Measurements from ENCODE around the gene SCN4B.
A peak's percentile ranks its signal among the peaks of the same experiment; 100 is the strongest.
"Not testable (repeated sequence)": the region's sequence is repeated elsewhere in the genome, so short reads cannot be mapped to it uniquely, and the experiment has no call there.

SCN4B gene, protein sequence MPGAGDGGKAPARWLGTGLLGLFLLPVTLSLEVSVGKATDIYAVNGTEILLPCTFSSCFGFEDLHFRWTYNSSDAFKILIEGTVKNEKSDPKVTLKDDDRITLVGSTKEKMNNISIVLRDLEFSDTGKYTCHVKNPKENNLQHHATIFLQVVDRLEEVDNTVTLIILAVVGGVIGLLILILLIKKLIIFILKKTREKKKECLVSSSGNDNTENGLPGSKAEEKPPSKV

DNA sequence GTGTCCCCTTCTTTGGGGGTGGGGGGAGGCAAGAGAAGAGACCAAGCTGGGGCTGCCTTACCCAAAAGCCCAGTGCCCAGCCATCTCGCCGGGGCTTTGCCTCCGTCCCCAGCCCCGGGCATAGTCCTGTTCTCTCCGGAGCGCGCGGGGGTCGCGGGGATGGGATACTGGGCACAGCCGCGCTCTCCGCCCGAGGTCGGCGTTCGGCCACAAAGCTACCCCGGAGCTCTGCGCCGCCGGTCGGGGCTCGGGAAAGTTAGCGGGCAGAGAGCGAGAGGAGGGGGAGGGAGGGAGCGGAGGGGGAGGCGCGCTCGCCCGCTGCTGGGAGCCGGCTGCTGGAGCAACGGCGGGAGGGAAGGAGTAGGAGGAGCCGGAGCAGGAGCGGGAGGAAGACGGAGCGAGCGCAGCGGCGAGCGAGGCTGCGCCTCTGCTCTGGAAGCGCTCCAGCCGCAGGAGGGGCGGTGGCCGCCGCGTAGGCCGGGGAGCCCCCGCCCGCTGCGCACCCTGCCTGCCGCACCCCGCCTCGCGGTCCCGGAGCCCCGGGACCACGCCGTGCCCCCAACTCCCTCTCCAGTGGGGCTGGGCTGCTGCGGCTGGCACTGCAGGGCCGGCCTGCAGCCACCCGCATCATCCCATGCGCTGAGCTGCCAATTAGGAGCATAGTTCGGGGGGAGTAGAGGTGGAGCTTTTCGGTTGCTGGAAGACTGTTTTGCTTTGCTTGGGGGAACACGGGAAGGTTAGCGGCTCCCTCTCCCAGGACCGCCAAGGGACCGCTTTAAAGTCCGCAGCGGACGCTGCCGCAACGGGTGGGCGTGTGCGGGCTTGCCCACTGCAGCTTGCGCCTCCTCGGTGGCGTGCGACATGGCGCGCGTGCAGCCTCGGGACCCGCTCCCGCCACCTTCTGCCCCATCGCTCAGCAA, at the start of gene SCN4B:
Gene SCN4B (minus strand): TSS at position 272 of the 920 bp plus-strand sequence. CDS start 150 bp downstream, at position 122.
- peak in 1 of 2 donors; percentile 16 for ATAC-seq

GRCh38 chr11:118201966-118202365, 49.3 kb upstream of the SCN4B start:
- no peak for ATAC-seq

DNA sequence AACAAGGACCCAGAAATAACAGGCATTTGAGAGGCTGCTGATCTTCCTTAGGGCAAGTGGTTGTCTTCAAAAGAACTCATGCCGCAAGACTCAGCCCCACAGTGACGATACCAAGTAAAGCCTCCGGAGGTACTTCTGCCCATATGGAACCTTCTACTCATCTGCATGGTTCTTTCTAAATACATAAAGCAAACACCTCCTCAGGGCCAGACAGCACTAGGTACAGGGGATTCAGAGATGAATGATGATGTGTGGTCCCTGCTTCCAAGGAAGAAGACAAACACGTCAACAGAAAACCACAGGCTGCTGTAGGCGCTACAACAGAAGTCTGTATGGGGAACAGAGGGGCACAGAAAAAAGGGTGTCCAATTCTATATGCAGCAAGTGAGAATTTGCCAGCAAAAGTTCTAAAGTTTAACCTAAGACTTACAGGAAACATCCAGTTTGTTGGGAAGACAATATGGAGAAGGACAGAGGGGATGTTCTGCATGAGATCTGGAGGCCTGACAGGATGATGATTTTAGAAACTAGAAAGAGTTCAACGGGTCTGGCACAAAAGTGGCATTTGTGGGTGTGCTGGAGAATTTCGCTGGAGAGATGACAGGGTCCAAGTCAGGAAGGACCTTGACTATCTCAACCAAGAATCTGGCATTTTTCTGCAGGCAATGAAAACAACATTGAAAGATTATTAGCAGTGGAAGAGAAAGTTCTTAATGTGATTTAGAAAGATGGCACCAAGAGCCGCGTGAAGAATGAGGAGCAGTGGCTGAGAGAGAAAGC, 48.5 kb upstream of the SCN4B start:
- ATAC-seq = peak; percentile 50 to 69

DNA sequence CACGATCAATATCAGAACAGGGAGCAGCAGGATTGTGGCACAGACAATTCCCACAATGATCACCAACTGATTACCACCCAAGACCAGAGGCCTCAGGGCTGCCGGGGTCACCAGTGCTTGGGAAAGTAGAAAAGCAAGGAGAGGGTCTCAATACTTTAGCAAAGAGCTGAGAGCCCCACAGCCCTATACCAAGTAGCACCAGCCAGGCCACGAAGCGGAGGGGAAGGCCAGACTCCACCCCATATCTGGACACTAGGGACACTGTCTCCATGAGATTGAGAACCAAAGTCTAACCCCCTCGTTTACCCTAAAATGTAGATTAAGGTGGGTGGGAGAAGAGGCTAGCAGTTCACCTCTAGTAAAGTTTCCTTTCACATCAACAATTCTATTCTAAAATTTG, 47.9 kb upstream of the SCN4B start:
- no peak for ATAC-seq

DNA sequence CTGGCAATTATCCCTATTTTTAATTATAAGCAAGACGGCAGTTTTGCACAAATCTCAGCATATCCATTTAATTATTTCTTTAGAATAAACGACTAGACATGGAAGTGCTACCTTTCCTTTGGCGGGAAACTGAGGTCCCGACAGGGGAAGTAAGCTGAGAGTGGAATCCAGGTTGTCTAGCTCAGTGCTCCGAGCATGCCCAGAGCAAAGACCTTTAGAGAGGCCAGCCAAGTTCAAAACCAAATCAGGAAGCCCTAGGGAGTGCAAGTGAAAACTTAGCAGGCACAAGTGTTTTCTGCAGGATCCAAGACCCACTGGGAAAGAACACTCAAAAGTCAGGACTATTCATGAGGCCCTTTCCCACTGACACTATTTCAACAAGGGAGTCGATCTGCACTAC, 46.5 kb upstream of the SCN4B start:
- no peak for ATAC-seq

DNA sequence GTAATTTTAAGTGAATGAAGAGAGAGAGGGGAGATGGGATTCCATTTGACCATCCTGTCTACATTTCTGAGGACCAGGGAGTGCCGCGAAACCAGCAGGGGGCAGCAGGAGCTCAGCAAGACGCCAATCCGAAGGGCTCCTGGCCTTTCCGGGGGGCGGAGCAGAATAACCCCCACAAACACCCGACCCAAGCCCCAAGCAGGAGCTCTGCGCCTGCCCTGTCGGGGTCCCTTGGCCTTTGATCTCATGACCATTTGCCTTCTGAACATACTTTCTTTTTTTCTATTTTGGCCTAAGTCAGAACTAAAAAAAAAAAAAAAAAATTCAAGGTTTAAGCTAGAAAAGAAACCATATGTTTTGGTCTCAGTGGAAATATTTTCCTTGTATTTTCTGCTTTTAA, 45.7 kb upstream of the SCN4B start:
- ATAC-seq = peak; percentile 83 to 84

- no peak for ATAC-seq
Measured at GRCh38 chr11:118194835-118195627, 42.4 kb upstream of the SCN4B start.

DNA sequence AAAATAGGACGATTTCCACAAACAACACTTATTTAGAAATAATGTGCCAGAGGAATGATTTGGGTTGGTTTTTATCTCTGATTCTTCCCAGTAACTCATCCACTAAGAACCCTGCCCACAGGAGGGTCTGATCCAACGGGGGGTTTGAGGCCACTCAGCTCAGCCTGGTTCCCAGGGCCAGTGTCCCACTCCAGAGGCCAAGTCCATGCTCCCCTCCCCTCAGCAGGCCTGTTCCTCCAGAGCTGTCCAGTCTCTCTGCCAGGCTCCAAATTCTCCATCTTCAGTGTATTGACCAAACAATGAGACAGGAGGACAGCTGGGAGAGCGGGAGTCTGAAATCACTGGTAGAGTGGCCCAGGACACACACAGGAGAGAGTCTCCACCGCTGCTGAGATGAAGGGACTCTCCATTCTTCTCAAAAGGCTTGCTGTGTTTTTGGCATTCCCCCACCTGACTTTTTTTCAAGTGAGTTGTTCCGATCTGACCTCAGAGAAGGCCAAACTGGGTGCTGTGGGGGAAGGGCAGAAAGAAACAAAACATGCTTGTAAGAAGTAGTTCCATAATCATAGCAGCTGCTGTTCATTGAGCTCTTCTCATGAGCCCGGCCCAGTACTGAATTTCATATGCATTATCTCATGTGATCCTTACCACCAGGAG, 41.4 kb upstream of the SCN4B start:
- ATAC-seq = no peak

DNA sequence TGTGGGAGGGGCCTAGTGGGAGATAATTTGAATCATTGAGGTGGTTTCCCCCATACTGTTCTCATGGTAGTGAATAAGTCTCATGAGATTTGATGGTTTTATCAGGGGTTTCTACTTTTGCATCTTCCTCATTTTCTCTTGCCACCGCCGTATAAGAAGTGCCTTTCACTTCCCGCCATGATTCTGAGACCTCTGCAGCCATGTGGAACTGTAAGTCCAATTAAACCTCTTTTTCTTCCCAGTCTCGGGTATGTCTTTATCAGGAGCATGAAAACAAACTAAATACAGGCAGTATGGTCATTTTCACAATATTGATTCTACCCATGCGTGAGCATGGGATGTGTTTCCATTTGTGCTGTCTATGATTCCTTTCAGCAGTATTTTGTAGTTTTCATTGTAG, 40.2 kb upstream of the SCN4B start:
- ATAC-seq = not testable (repeated sequence)

GRCh38 chr11:118190942-118191506, 38.4 kb upstream of the SCN4B start:
- ATAC-seq = not testable (repeated sequence)

- no peak for ATAC-seq
Measured at GRCh38 chr11:118186346-118187107, 33.9 kb upstream of the SCN4B start.

DNA sequence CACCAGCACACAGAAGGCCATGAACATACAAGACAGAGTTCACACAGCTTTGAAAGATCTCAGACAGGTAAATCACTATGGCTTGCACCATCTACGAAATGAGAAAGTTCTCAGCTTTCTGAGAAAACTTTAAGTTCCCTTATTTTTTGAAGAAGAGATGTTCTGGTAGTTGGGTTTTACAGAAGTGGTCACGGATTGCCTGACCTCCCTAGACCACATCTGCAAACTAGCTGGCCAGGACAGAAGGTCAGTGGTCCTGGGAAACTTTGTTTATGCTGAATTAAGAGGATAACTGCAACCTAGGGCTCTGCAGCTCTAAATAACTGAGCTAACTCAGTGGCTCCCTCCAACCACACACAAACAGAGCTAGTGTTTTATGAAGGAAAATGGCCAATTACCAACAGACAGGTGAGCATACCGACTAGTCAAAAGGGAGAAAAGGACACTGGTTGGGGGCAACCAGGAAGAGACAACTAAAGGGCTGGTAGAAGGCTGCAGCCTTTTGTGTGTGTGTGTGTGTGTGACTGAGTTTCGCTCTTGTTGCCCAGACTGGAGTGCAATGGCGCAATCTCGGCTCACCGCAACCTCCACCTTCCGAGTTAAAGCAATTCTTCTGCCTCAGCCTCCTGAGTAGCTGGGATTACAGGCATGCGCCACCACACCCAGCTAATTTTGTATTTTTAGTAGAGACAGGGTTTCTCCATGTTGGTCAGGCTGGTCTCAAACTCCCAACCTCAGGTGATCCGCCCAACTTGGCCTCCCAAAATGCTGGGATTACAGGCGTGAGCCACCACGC, 32.4 kb upstream of the SCN4B start:
- ATAC-seq = no peak

DNA sequence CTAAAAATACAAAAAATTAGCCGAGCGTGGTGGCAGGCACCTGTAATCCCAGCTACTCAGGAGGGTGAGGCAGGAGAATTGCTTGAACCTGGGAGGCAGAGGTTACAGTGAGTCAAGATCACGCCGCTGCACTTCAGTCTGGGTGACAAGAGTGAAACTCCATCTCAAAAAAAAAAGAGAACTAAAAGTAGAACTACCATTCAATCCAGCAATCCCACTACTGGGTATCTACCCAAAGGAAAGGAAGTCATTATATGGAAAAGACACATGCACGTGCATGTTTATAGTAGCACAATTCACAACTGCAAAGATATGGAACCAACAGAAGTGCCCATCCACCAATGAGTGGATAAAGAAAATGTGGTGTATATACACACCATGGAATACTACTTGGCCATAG, 31.1 kb upstream of the SCN4B start:
- ATAC-seq = not testable (repeated sequence)

DNA sequence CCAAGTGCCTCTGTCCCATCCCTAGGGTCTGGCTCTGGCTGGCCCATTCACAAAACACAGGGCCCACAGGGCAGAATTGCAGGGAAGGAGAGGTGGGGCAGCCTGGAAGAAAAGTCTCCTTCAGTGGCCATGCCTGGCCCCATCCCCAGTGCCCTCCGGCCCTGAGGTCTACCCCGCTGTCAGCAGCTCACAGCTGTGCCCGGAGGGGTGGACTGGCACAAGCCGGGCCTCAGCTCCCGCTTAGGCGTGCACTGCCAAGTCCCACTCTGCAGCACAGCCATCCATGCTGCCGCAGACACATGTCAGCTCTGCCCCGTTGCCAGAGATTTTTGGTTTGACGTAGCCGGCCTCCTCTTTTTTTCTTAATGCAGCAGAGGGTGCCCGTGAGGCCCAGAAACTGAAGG, 27.7 kb upstream of the SCN4B start:
- no peak for ATAC-seq

GRCh38 chr11:118176778-118177134, 24.1 kb upstream of the SCN4B start:
- ATAC-seq = no peak

DNA sequence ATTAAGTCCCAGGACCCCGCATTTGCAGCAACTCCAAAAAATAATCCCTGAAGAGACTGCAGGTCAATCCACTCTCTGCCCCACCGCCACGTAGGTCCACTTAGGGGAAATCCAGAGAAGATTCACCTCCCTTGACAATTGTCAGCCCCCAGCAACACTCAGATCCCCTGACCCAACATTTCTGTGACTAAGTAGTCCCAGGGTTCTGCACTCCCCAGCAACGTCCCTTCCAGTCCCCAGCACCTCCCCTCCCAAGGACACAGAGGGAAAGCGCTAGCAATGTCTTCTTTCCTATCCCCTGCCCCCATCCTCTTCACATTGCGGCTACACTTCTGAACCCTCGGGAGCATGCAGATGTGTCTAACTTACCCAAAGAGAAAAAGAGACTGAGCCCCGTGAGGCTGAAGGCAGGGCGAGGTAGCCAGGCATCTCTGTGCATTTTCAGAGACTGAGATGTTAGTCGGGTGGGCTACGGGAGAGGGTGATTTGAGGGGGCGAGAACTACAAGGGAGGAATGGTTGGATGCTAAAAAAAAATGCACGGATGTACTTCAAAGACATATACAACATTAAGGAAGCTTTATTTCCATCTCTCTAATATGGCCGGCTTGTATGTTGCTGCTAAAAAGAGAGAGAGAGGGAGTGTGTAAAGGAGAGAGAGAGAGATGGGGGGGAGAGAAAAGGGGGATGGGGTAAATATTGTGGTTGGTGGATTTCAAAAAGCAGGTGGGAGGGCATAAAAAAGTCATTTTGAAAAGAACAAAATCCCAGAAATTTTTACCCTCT, 23.6 kb upstream of the SCN4B start, which contains the start of gene SCN2B:
Gene SCN2B (minus strand): TSS at position 647 of the 785 bp plus-strand sequence. CDS start 208 bp downstream, at position 439.
- no peak for ATAC-seq

DNA sequence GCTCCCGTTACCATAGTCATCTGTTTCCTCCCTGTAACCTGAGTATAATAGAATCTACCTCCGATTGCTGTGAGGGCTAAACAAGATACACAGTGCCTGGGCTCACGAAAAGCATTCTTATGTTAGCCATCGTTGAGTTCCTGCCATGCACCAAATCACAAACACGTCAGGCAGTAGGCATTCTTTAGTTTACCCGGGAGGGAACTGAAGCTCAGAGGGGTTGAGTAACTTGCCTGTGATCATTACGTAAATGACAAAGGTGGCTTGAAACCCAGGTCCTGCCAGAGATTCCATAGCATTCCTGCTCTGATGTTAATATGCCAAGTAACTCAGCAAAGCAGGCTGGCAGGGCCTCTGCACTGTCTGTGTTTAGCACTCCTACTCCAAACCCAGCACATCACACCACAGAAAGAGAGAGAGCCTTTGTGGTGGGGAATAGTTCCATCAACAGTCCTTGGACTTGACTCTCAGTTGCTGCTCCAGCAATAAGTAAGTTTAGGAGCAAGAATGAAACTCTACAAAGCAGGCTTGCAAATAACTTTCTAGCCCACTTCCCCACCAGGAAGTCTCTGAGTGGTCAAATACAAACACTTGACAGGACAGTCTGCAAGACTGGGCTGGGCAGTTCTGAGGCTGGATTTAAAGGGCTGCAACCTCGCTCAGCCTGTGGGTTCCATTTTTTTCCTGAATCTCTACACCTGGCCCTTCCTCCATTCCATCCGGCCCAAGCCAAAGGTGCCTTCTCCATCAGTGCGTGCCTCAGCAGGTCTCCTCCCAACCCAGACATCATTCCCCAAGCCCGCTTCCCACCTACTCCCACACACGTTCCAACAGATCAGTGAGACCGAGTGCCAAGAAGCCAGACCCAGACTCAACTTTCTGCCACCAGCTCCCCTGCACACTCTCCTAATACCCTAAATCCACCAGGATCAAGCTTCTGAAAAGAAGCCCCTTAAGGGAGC, 22.7 kb upstream of the SCN4B start:
- ATAC-seq = no peak

Data from activated CD4-positive, CD25-positive, alpha-beta regulatory T cell treated with anti-CD3 and anti-CD28 coated beads, Interleukin-2, amount 50 U/mL, for 24 hours (primary cell).